Activated T-cell treated with anti-CD3 and anti-CD28 coated beads, Interleukin-2, amount 50 U/mL, for 48 hours (primary cell): ENCODE data around the gene RBM19.

Experiments used
- DNase-seq, 2 experiments: peaks; one replicate each; pipeline ENCODE4 v3.0.0-alpha.2; 2020

Gene RBM19

GRCh38 chr12:113900716-113901115 is 65.4 kb downstream of the RBM19 start:
- DNase-seq, result no peak

- no peak for DNase-seq
These were observed 66.3 kb downstream of the RBM19 start for GRCh38 chr12:113899561-113900471.

GRCh38 chr12:113899042-113899560 is 67.0 kb downstream of the RBM19 start:
- DNase-seq, result no peak

- DNase-seq, result no peak
These were observed 67.7 kb downstream of the RBM19 start for GRCh38 chr12:113898466-113898865.

GRCh38 chr12:113897406-113897805 is 68.7 kb downstream of the RBM19 start:
- no peak for DNase-seq

GRCh38 chr12:113896841-113897240 is 69.3 kb downstream of the RBM19 start:
- no peak for DNase-seq

GRCh38 chr12:113896194-113896593 is 69.9 kb downstream of the RBM19 start:
- DNase-seq, result no peak

GRCh38 chr12:113895176-113895575 is 70.9 kb downstream of the RBM19 start:
- DNase-seq, result no peak

- DNase-seq, result no peak
These were observed 71.4 kb downstream of the RBM19 start for GRCh38 chr12:113894697-113895096.

GRCh38 chr12:113893221-113893620 is 72.9 kb downstream of the RBM19 start:
- DNase-seq, result no peak

GRCh38 chr12:113892556-113892955 is 73.6 kb downstream of the RBM19 start:
- DNase-seq, result no peak

- DNase-seq, result no peak
These were observed 74.2 kb downstream of the RBM19 start for GRCh38 chr12:113891739-113892520.

GRCh38 chr12:113891167-113891692 is 74.9 kb downstream of the RBM19 start:
- DNase-seq, result no peak

- no peak for DNase-seq
These were observed 76.1 kb downstream of the RBM19 start for GRCh38 chr12:113889891-113890581.

- no peak for DNase-seq
These were observed 77.0 kb downstream of the RBM19 start for GRCh38 chr12:113889076-113889475.

- no peak for DNase-seq
These were observed 77.7 kb downstream of the RBM19 start for GRCh38 chr12:113888435-113888834.

GRCh38 chr12:113887906-113888305 is 78.2 kb downstream of the RBM19 start:
- no peak for DNase-seq

GRCh38 chr12:113886721-113887120 is 79.4 kb downstream of the RBM19 start:
- DNase-seq, result no peak

GRCh38 chr12:113884392-113884791 is 81.7 kb downstream of the RBM19 start:
- no peak for DNase-seq

GRCh38 chr12:113882690-113883089 is 83.4 kb downstream of the RBM19 start:
- no peak for DNase-seq

- no peak for DNase-seq
These were observed 84.8 kb downstream of the RBM19 start for GRCh38 chr12:113880988-113881962.

GRCh38 chr12:113880326-113880725 is 85.8 kb downstream of the RBM19 start:
- no peak for DNase-seq
